NT2/D1 (cell line): ENCODE measurements around the gene SETDB1.
"Not testable (repeated sequence)": the region's sequence is repeated elsewhere in the genome, so short reads cannot be mapped to it uniquely, and the experiment has no call there.

Experiments
- DNase-seq: peaks from one replicate; pipeline ENCODE4 v3.0.0-alpha.2; 2011; ENCODE audit warnings: low read depth, low spot score
- H3K27me3 ChIP-seq: 2 replicates; pipeline ENCODE4 v1.6.0; 2011; ENCODE audit warnings: mild to moderate bottlenecking; ENCODE audit not compliant: insufficient read length, insufficient read depth
- H3K36me3 ChIP-seq: 2 replicates; pipeline ENCODE4 v1.6.1; 2011; ENCODE audit warnings: mild to moderate bottlenecking, low read length, mixed read lengths; ENCODE audit not compliant: insufficient read depth, insufficient read length
- H3K4me1 ChIP-seq: 2 replicates; pipeline ENCODE4 v1.5.1; 2011; ENCODE audit not compliant: insufficient read depth, insufficient read length
- H3K4me3 ChIP-seq: 2 replicates; pipeline ENCODE4 v1.5.1; 2011; ENCODE audit warnings: low read depth; ENCODE audit not compliant: insufficient read length
- H3K9ac ChIP-seq: 2 replicates; pipeline ENCODE4 v1.6.0; 2011; ENCODE audit warnings: low read depth; ENCODE audit not compliant: insufficient read length
- H3K9me3 ChIP-seq: 2 replicates; pipeline ENCODE4 v1.5.1; 2011; ENCODE audit warnings: mild to moderate bottlenecking, low read length; ENCODE audit not compliant: insufficient read depth
- SUZ12 ChIP-seq: IDR thresholded peaks from 2 replicates; pipeline ENCODE4 v1.6.1; 2011; ENCODE audit not compliant: insufficient read length, insufficient read depth; ENCODE audit errors: extremely low read depth
- YY1 ChIP-seq: IDR thresholded peaks from 2 replicates; pipeline ENCODE4 v1.6.1; 2011; ENCODE audit not compliant: insufficient read length, insufficient read depth
- ZNF274 ChIP-seq: IDR thresholded peaks from 2 replicates; pipeline ENCODE4 v1.6.1; 2011; ENCODE audit warnings: mild to moderate bottlenecking, low read depth, low read length

Gene SETDB1

DNA sequence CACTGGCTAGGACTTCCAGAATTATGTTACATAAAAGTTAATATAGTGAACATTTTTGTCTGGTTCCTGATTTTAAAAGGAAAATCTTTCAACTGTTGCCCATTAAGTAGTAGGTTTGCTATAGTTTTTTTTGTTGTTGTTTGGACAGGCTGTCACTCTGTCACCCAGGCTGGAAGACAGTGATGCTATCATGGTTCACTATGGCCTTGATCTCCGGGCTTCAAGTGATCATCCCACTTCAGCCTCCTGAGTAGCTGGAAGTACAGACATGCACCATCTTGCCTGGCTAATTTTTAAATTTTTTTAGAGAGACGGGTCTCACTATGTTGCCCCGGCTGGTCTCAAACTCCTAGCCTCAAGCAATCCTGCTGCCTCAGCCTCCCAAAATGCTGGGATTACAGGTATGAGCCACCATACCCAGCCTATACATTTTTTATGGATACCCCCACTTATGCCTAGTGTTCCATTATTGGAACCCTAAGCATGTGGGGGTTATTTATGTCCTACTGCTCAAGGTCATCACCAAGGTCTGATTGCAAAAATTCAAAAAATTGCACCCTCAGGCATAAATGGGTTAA lies 32.7 kb upstream of the SETDB1 start:
- H3K9me3 ChIP-seq = no peaks in the 10 kb centered on the region
- no peak overlapping the region for H3K9ac ChIP-seq
- DNase-seq = no peak
- no peak for TF ChIP-seq YY1
- no peak for TF ChIP-seq SUZ12
- TF ChIP-seq ZNF274 = no peak
- no peaks in the 10 kb centered on the region for H3K27me3 ChIP-seq
- no peaks in the 10 kb centered on the region for H3K36me3 ChIP-seq
- no peak overlapping the region for H3K4me3 ChIP-seq
- H3K4me1 ChIP-seq = no peaks in the 10 kb centered on the region

DNA sequence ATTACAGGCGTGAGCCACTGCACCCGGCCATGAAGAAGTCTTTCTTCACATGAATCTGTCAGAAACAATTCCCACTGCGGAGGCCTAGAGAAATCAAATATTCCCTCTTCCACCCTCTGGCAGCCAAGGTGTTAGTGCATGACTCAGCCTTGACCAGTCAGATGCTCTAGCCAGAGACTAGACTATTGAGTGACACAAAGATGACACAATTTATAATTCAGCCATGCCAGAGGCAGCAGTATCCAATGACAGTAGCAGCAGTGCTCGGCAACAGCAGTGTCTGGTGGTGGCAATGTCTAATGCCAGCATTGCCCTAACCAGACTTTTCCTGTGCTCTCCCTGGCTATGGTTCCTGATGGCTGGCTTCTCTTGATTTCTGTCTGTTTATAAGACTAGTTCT lies 30.5 kb upstream of the SETDB1 start:
- DNase-seq = no peak
- no peak overlapping the region for H3K9ac ChIP-seq
- H3K9me3 ChIP-seq = peaks cover 8% of the 10 kb centered on the region; the same call in 1 of the 2 replicates
- no peaks in the 10 kb centered on the region for H3K27me3 ChIP-seq
- H3K4me3 ChIP-seq = no peak overlapping the region
- no peak for TF ChIP-seq ZNF274
- no peaks in the 10 kb centered on the region for H3K4me1 ChIP-seq
- H3K36me3 ChIP-seq = no peaks in the 10 kb centered on the region

DNA sequence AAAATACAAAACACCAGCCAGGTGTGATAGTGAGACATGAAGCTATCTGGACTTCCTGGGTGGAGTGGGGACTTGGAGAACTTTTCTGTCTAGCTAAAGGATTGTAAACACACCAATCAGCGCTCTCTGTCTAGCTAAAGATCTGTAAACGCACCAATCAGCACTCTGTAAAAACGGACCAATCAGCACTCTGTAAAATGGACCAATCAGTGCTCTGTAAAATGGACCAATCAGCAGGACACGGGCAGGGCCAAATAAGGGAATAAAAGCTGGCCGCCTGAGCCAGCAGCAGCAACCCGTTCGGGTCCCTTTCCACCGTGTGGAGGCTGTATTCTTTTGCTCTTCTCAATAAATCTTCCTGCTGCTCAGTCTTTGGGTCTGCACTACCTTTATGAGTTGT lies 26.4 kb upstream of the SETDB1 start:
- not testable (repeated sequence) for H3K4me1 ChIP-seq, H3K9me3 ChIP-seq, H3K9ac ChIP-seq, H3K36me3 ChIP-seq, H3K27me3 ChIP-seq, H3K4me3 ChIP-seq, DNase-seq

DNA sequence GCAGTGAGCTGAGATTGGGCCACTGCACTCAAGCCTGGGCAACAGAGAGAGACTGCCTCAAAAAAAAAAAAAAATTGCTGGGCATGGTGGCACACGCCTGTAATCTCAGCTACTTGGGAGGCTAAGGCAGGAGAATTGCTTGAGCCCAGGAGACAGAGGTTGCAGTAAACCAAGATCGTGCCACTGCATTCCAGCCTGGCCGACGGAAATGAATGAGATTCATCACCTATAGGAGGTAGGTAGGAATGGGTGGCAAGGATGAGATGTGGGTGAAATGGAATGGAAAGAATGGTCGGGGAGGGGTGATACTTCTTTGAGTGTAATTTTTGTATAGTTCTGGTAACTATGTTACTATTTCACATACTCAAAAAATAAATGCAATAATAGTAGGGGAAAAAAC lies 23.8 kb upstream of the SETDB1 start:
- no peak overlapping the region for H3K4me3 ChIP-seq
- TF ChIP-seq ZNF274 (no peak), YY1 (no peak), SUZ12 (no peak)
- no peaks in the 10 kb centered on the region for H3K27me3 ChIP-seq
- no peak for DNase-seq
- no peaks in the 10 kb centered on the region for H3K36me3 ChIP-seq
- no peaks in the 10 kb centered on the region for H3K4me1 ChIP-seq
- no peak overlapping the region for H3K9ac ChIP-seq
- peaks cover 8% of the 10 kb centered on the region; the same call in 1 of the 2 replicates for H3K9me3 ChIP-seq

DNA sequence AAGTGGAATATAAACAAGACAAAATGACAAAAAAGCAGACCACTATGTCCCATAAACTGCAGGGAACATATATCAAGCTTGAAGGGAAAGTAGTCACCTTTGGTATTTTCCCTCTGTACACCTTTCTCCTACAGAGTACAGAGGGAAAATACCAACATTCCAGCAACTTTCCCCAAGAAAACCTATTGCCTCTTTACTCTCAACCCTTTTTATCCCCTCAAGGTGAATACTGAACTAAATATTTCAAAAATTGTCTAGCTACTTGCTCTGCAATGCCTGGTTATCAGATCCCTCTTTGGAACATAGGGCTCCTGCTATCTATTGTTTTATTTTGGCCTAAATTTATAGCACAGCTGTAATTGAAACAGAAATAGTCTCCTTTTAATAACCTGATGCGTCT lies 23.4 kb upstream of the SETDB1 start:
- TF ChIP-seq YY1 (no peak), SUZ12 (no peak), ZNF274 (no peak)
- H3K4me1 ChIP-seq = no peaks in the 10 kb centered on the region
- no peak overlapping the region for H3K4me3 ChIP-seq
- H3K27me3 ChIP-seq = no peaks in the 10 kb centered on the region
- H3K9me3 ChIP-seq = peaks cover 8% of the 10 kb centered on the region; the same call in 1 of the 2 replicates
- H3K9ac ChIP-seq = no peak overlapping the region
- DNase-seq = no peak
- no peaks in the 10 kb centered on the region for H3K36me3 ChIP-seq

DNA sequence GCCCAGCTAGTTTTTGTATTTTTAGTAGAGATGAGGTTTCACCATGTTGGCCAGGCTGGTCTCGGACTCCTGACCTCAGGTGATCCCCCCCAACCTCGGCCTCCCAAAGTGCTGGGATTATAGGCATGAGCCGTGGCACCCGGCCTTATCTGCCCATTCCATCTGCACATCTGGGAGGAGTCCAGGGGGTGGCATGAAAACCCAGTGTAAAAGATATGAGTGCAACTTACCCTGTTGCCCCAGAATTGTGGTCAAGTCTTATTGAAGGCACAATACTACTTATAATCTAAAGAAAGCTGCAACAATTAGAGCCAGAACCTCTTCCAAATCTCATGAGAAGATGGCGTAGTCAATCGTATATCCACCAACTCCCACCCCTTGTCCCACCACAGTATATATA lies 20.9 kb upstream of the SETDB1 start:
- no peak overlapping the region for H3K4me3 ChIP-seq
- DNase-seq = no peak

DNA sequence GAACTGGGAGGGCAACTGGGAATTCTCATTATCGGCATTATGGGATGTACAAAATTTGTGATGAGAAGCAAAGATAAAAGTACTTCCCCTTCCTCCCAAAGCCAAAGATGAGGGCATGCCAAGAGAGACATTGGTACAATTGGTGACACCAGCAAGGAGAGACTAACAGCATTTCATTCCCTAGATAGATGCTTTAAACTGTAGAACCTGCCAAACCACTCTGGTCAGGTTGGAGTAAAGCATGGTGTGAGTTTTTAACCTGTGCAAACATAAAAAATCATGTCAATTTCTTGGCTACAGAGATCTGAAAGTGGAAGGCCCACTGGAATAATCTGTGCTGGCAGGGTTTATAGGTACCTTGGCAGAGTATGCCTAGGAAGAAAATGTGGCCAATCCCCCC lies 19.8 kb upstream of the SETDB1 start:
- DNase-seq = no peak
- TF ChIP-seq SUZ12 = no peak
- TF ChIP-seq YY1 = no peak
- no peak for TF ChIP-seq ZNF274
- no peak overlapping the region for H3K9ac ChIP-seq
- no peaks in the 10 kb centered on the region for H3K4me1 ChIP-seq
- no peaks in the 10 kb centered on the region for H3K36me3 ChIP-seq
- no peak overlapping the region for H3K4me3 ChIP-seq
- H3K9me3 ChIP-seq = peaks cover 12% of the 10 kb centered on the region
- no peaks in the 10 kb centered on the region for H3K27me3 ChIP-seq

More for the DNA sequence above, 20.9 kb upstream of the SETDB1 start:
- TF ChIP-seq SUZ12 (no peak), ZNF274 (no peak), YY1 (no peak)
- H3K27me3 ChIP-seq = no peaks in the 10 kb centered on the region
- H3K36me3 ChIP-seq = no peaks in the 10 kb centered on the region
- no peak overlapping the region for H3K9ac ChIP-seq
- peaks cover 7% of the 10 kb centered on the region; the same call in 1 of the 2 replicates for H3K9me3 ChIP-seq
- no peaks in the 10 kb centered on the region for H3K4me1 ChIP-seq

DNA sequence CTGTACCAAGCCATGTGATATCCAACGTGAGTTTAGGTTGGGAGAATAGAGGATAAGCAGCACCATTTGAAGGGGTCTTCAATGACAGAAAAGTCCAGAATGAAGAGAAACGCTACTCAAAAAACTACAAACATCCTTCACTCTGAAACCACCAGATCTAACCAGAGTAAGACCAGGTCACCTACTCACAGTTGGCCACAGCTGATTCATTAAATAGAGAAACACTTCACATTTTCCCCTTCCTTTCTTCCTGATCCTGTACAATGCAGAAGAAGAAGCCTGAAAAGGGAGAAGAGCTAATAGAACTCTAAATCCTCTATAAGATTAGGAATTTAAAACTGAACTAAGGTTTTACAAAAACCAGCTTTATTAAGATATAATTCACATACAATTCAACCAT lies 19.4 kb upstream of the SETDB1 start:
- DNase-seq = no peak
- Histone ChIP-seq H3K9me3 (peaks cover 15% of the 10 kb centered on the region), H3K36me3 (no peaks in the 10 kb centered on the region), H3K4me1 (no peaks in the 10 kb centered on the region), H3K27me3 (no peaks in the 10 kb centered on the region), H3K4me3 (no peak overlapping the region), H3K9ac (no peak overlapping the region)
- TF ChIP-seq SUZ12 = no peak
- TF ChIP-seq ZNF274 = no peak
- TF ChIP-seq YY1 = no peak
